HUES6 (cell line): ENCODE data around the gene MARCKS.

ENCODE experiments used
- H3K27ac ChIP-seq: 2 replicates; pipeline ENCODE4 v1.7.0; 2013; ENCODE audit warnings: low read depth, mild to moderate bottlenecking, low read length, inconsistent platforms
- H3K27me3 ChIP-seq: 2 replicates; pipeline ENCODE4 v1.6.1; 2013; ENCODE audit warnings: low read length; ENCODE audit not compliant: control insufficient read depth, insufficient read depth
- H3K36me3 ChIP-seq: 2 replicates; pipeline ENCODE4 v1.6.1; 2013; ENCODE audit warnings: low read length; ENCODE audit not compliant: control insufficient read depth, insufficient read depth
- H3K4me1 ChIP-seq: 2 replicates; pipeline ENCODE4 v1.6.1; 2013; ENCODE audit warnings: low read length; ENCODE audit not compliant: control insufficient read depth, insufficient read depth
- H3K4me3 ChIP-seq: 2 replicates; pipeline ENCODE4 v1.5.1; 2013; ENCODE audit warnings: low read depth, low read length
- H3K9ac ChIP-seq: one replicate; pipeline ENCODE4 v1.6.1; 2013; ENCODE audit warnings: mild to moderate bottlenecking, low read length
- H3K9me3 ChIP-seq: 2 replicates; pipeline ENCODE4 v1.6.1; 2013; ENCODE audit warnings: low read depth, low read length; ENCODE audit not compliant: control insufficient read depth, insufficient read depth

The MARCKS gene

DNA sequence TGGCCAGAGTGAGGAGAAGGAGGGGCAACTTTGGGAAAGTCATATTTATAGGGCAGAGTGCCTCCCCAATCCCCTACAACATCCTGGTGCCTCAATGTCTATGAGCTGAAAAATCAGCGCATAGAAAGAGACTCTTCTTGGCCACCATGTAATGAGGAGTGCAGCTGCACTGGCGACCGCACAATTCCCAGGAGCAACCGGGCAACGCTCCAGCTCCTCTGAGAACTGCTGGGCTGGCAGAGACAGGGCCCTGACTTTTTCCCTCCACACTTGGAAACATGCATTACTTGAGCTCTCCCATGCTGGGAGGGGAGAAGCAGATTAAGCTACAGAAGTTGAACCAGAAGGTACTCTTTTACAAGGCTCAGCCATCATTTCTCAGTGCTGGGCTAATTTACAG lies 31.4 kb upstream of the MARCKS start:
- no peak overlapping the region for H3K9ac ChIP-seq
- H3K27me3 ChIP-seq: no peaks in the 10 kb centered on the region
- H3K36me3 ChIP-seq: no peaks in the 10 kb centered on the region
- H3K27ac ChIP-seq: no peak overlapping the region
- H3K9me3 ChIP-seq: no peaks in the 10 kb centered on the region
- H3K4me1 ChIP-seq: no peaks in the 10 kb centered on the region
- H3K4me3 ChIP-seq: no peak overlapping the region

DNA sequence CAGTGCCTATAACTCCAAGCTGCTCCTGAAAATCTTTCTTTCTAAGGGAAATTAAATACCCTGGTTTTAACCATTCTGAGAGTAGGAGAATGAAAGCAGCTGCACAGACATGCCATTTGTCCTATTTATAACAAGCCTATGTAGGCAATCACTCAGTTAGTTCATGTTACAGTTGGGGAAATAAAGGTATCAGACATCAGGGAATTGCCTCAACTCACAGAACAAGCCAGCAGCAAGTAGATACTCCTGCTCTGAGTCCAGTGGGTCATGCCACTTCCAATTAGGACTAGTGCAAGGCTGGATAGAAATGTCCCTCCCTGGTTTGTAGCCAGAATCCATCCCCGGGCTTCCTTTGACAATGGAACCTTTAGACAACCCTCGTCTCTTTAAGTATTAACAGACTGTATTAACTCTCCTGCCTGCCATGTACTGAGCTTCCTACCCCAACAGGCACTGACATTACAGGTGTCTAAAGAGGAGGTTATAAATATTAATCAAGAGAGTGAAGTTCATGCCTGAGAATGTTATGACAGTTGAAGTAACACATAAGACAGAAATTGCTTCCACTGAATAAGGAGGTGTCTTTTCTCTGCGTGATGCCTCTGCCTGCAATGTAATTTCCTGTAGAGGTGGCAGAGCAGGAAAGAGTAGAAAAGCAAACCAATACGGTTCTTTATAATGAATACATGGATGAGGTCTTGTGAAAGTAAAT lies 28.0 kb upstream of the MARCKS start:
- H3K9ac ChIP-seq: no peak overlapping the region
- no peaks in the 10 kb centered on the region for H3K9me3 ChIP-seq
- no peaks in the 10 kb centered on the region for H3K27me3 ChIP-seq
- no peaks in the 10 kb centered on the region for H3K36me3 ChIP-seq
- H3K4me1 ChIP-seq: no peaks in the 10 kb centered on the region
- H3K4me3 ChIP-seq: no peak overlapping the region
- no peak overlapping the region for H3K27ac ChIP-seq

DNA sequence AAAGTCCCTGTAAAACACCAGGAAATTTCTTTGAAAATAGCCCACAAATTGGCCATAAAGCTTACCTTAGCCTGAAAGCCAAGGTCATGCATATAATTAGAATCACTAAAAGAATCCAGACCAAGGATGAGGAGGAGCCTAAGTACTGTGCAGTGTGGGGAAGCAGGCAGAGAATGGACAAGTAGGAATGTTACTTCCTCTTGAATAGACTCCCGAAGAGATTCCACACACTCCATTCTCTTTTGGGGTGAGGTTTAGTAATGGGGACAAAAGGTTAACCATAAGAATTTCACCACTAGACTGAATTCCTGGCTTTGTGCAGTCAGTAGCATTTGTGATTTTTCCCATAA lies 27.5 kb upstream of the MARCKS start:
- Histone ChIP-seq H3K9me3 (no peaks in the 10 kb centered on the region), H3K27ac (no peak overlapping the region), H3K27me3 (no peaks in the 10 kb centered on the region), H3K36me3 (no peaks in the 10 kb centered on the region), H3K9ac (no peak overlapping the region), H3K4me1 (no peaks in the 10 kb centered on the region), H3K4me3 (no peak overlapping the region)

DNA sequence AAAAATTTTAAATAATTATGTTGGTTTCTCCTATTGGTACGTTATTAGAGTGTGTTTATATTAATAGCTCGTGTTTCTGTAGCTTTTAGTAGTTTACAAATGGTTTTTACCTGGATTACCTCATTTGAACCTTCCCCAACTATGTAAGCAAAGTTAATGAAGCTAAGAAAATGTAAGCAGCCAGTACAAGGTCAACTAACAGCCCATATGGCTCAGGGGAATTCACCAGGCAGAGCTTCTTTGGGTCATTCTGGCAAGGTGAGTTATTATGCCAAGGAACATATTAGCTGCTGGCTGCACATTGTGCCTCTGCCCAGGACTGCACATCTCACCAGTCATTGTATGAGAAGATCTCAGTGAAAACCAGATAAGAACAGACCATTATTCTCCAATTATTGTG lies 27.0 kb upstream of the MARCKS start:
- Histone ChIP-seq H3K27me3 (no peaks in the 10 kb centered on the region), H3K4me1 (no peaks in the 10 kb centered on the region), H3K4me3 (no peak overlapping the region), H3K9me3 (no peaks in the 10 kb centered on the region), H3K36me3 (no peaks in the 10 kb centered on the region), H3K9ac (no peak overlapping the region), H3K27ac (no peak overlapping the region)

DNA sequence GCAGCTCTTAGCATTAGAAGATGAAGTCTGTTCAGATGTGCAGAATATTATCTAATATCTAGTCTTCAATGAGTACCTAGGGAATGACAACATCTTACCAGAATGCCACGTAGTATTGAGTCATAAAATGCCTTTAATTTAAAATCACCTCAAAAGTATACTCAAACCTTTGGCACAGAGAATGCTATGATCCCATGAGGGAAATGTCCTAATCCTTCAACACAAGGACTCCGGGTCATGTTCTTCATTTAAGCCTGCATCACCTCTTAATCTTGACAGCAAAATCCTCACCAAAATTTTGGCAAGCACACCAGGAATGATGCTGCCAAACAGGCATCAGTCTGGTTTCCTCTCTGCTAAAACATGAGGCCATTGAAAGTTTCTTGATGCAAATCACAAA lies 23.6 kb upstream of the MARCKS start:
- Histone ChIP-seq H3K36me3 (no peaks in the 10 kb centered on the region), H3K9ac (no peak overlapping the region), H3K4me3 (no peak overlapping the region), H3K9me3 (no peaks in the 10 kb centered on the region), H3K27me3 (no peaks in the 10 kb centered on the region), H3K4me1 (no peaks in the 10 kb centered on the region), H3K27ac (no peak overlapping the region)

DNA sequence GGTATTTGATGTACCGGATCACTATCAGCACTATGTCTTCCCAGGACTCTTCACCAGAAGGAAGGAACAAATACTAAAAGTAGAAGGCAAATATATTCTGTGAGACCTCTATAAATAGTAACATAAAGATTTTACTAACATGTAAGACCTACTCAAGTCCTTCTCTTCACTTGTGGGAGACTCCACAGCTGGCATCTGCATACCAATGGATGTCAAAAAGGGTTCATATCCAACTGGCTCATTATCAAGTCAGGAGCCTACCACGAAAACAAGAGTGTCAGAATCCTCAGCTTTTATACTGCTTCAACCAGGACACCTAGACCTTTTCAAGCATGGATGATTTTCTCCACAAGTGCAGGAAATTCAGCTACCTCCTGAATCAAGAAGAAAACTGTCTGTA lies 20.0 kb upstream of the MARCKS start:
- Histone ChIP-seq H3K9ac (no peak overlapping the region), H3K27me3 (no peaks in the 10 kb centered on the region), H3K4me1 (no peaks in the 10 kb centered on the region), H3K9me3 (no peaks in the 10 kb centered on the region), H3K36me3 (no peaks in the 10 kb centered on the region), H3K27ac (no peak overlapping the region), H3K4me3 (no peak overlapping the region)

DNA sequence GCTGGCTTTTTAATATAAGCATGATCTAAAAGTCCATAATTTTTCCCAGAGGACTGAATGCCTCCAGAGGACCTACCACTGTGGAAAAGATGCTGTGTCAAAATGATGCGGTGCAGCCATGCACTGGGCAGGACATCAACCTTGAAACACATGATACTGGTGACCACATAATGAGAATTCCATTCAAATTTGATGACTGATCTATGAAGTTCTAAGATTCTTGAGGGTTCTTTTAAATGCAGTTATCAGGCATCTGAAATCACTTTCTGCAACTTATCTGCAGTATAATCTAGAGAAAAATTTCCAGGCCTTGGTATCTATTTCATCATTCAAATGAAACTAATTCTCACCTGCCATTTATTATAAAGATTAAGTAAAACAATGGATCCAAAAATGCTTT lies 15.0 kb upstream of the MARCKS start:
- H3K9me3 ChIP-seq: no peaks in the 10 kb centered on the region
- no peak overlapping the region for H3K9ac ChIP-seq
- no peaks in the 10 kb centered on the region for H3K27me3 ChIP-seq
- H3K27ac ChIP-seq: no peak overlapping the region
- no peaks in the 10 kb centered on the region; the same call in 1 of the 2 replicates for H3K4me1 ChIP-seq
- no peak overlapping the region for H3K4me3 ChIP-seq
- no peaks in the 10 kb centered on the region for H3K36me3 ChIP-seq

DNA sequence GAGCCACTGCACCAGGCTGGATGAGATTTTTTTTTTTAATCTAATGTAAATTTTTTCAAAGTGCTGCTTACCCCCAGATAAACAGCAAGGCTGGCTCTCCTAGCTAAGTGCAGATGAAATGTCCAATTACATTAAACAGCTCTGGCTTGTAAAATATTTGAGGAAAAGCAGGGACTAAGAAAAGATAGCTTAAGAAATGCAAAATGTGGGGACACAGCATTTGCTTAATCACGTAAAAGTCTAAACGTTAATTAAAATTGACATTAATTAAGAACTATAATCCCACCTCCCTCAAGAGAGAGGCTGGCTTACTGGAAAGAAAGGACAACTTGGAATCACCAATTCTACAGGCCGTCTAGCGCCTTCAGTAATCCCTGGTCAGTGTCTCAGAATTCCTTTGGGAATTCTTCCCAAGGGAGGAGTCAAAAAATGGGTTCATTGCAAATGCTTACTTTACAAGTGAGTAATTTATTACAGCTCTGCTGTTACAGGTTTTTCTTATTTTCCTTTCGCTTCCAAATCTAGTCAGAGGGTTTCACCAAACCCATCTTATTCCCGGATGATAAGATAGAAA lies 13.6 kb upstream of the MARCKS start:
- Histone ChIP-seq H3K9me3 (no peaks in the 10 kb centered on the region), H3K36me3 (no peaks in the 10 kb centered on the region), H3K9ac (no peak overlapping the region), H3K4me3 (no peak overlapping the region), H3K27me3 (no peaks in the 10 kb centered on the region), H3K27ac (no peak overlapping the region), H3K4me1 (no peaks in the 10 kb centered on the region; the same call in 1 of the 2 replicates)

DNA sequence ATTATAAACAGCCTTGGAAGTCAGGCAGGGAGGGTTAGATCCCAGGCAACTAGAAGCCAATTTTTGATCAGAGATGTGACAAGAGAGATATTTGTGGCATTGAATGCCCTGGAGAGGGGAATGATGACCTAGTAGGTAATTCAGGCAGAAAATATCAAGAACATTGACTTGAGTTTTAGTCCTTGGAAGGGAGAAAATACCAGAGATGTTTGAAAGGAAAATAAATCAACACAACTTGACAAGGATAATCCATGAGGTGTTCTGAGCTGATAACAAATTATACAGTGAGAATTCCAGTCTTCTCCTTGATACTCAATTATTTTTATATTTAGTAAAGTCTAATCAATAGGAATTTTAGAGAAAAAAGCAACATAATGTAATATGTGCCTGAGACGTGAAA lies 10.6 kb upstream of the MARCKS start:
- Histone ChIP-seq H3K9ac (no peak overlapping the region), H3K27ac (no peak overlapping the region), H3K4me3 (no peak overlapping the region), H3K4me1 (no peaks in the 10 kb centered on the region; the same call in 1 of the 2 replicates), H3K27me3 (peaks cover 4% of the 10 kb centered on the region; the same call in 1 of the 2 replicates), H3K36me3 (no peaks in the 10 kb centered on the region), H3K9me3 (no peaks in the 10 kb centered on the region)

DNA sequence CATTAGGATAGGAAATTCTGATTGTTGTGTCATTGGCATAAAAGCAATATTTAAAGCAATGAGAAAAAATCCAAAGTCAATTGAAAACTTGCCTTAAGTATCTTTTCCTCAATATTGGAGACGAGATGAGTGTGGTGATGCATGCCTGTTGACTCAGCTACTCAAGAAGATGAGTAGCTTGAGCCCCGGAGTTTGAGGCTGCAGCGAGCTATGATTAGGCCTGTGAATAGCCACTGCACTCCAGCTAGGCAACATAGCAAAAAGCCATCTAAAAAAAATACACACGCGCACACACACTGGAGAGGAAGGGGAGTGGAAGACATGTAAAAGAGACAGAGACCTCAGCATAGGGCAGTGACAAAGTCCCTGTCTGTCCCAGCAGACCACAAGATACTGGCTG lies 9.7 kb upstream of the MARCKS start:
- Histone ChIP-seq H3K27ac (no peak overlapping the region), H3K9ac (no peak overlapping the region), H3K9me3 (no peaks in the 10 kb centered on the region), H3K27me3 (peaks cover 11% of the 10 kb centered on the region; the same call in 1 of the 2 replicates), H3K4me3 (no peak overlapping the region), H3K36me3 (no peaks in the 10 kb centered on the region), H3K4me1 (no peaks in the 10 kb centered on the region; the same call in 1 of the 2 replicates)

DNA sequence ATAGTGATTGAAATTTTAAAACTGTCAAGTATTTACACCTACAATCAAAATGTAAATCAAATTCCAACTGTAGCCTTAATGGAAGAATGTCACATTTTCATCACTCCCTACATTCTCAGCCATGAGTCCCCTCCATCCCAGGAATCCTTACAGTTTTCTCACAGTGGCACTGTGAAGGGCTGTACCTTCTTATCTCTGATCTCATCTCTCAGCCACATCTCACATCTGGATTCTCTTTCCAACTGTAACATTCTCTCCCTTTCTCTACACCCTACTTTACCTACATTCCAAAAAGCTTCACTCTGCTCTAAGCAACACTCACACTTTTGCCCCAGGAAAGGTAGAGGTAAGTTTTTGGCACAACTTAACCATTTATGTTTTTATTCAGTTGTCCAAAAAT lies 8.9 kb upstream of the MARCKS start:
- no peak overlapping the region for H3K27ac ChIP-seq
- no peak overlapping the region for H3K4me3 ChIP-seq
- no peak overlapping the region for H3K9ac ChIP-seq
- H3K27me3 ChIP-seq: peaks cover 19% of the 10 kb centered on the region
- no peaks in the 10 kb centered on the region; the same call in 1 of the 2 replicates for H3K4me1 ChIP-seq
- no peaks in the 10 kb centered on the region for H3K36me3 ChIP-seq
- no peaks in the 10 kb centered on the region for H3K9me3 ChIP-seq
